AG09319 (cell line): ENCODE results near the gene CLEC2L.

Experiments
- DNase-seq: peaks from one replicate; pipeline ENCODE4 v3.0.0-alpha.2; 2010; ENCODE audit warnings: low read depth; ENCODE audit errors: extremely low read depth
- TF ChIP-seq, protein P1 (sequence below): IDR thresholded peaks from 2 replicates; pipeline ENCODE4 v1.5.1; 2011; ENCODE audit warnings: low read depth, mild to moderate bottlenecking, inconsistent platforms, low read length, moderate library complexity

CLEC2L gene

DNA sequence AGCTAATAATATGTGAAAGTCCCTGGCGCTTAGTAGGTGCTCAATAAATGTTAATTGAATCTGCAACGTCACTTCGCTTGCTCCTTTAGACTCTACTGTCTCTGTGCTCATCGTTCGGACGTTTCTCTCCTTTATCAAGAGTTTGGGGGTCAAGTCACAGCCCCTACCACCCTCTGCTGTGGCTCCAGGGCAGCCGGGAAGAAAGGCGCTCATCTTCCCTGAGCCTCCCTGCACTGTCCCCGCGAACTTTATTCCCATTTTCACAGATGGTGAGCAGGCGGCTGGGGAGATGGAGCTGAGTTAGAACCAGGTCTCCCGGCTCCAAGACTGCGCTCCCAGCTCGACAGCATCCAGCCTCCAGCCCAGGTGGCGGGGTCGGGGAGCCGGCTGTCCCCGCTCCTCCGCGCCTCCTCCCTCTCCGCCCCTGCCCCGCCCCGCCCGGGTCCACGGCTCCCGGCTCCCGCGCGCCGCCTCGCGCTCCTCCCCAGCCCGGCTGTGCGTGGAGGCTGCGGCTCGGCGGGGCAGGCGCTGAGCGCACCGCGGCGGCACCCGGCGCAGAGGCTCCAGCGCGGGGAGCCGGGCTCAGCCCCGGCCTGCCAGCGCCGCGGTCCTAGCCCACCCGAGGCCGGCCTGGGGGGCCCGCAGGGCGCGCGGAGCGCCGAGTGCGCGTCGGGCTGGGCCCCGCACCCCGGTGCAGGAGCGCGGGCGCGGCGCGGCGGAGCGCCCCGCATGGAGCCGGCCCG is at the start of gene CLEC2L:
Gene CLEC2L (plus strand): TSS at position 487 of the 743 bp plus-strand sequence. CDS start 243 bp downstream, at position 730.
- TF ChIP-seq, protein P1, sequence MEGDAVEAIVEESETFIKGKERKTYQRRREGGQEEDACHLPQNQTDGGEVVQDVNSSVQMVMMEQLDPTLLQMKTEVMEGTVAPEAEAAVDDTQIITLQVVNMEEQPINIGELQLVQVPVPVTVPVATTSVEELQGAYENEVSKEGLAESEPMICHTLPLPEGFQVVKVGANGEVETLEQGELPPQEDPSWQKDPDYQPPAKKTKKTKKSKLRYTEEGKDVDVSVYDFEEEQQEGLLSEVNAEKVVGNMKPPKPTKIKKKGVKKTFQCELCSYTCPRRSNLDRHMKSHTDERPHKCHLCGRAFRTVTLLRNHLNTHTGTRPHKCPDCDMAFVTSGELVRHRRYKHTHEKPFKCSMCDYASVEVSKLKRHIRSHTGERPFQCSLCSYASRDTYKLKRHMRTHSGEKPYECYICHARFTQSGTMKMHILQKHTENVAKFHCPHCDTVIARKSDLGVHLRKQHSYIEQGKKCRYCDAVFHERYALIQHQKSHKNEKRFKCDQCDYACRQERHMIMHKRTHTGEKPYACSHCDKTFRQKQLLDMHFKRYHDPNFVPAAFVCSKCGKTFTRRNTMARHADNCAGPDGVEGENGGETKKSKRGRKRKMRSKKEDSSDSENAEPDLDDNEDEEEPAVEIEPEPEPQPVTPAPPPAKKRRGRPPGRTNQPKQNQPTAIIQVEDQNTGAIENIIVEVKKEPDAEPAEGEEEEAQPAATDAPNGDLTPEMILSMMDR, result no peak
- no peak for DNase-seq

DNA sequence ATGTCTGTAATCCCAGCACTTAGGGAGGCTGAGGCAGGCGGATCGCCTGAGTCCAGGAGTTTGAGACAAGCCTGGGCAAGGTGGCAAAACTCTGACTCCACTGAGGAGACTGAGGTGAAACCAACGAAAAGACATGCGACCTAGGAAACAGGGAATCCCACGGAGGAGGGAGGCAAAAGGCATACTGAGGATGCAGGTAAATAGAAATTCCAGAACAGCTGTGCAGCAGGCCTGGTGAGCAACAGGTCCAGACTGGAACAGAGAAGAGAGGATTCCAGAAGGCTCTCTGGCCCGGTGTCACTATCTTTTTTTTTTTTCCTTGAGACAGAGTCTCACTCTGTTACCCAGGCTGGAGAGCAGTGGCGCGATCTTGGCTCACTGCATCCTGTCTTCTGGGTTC is 47.3 kb upstream of the CLEC2L start:
- TF ChIP-seq, protein P1, result no peak

DNA sequence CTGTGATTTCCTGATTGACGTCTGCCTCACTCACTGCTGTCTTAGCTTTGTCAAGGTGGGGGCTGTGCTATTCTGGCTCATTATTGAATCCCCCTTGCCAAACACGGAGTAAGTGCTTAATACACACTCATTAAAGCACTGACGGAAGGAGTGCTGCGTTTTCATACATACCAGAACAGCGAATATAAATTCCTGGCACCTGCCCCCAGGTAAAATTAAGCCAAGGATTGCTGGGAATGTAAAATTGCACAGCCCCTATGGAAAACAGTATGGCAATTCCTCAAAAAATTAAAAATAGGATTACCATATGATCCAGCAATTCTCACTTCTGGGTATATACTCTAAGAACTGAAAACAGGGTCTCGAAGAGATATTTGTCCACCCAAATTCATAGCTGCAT is 46.6 kb upstream of the CLEC2L start:
- TF ChIP-seq, protein P1, result no peak
- DNase-seq, result no peak

More for the DNA sequence above, 47.3 kb upstream of the CLEC2L start:
- DNase-seq, result no peak

DNA sequence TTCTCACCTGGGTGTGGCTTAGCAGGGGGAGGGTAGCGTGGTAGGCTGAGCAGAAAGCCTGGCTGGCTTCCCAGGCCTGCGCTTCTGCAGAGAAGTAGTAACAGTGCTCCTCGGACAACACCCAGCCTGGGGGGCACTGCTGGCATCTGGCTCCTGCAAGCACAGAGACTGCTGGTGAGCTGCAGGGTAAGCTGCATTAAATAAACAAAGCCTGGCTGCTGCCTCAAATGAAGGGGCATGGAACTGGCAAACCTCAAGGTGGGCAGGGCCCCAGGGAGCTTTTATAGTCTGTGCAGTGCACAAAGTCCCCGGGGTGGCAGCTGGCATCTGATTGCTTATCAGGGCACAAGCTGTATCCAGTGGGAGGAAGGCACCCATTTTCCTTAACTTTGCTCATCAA is 43.9 kb upstream of the CLEC2L start:
- DNase-seq, result no peak
- TF ChIP-seq, protein P1, result no peak

DNA sequence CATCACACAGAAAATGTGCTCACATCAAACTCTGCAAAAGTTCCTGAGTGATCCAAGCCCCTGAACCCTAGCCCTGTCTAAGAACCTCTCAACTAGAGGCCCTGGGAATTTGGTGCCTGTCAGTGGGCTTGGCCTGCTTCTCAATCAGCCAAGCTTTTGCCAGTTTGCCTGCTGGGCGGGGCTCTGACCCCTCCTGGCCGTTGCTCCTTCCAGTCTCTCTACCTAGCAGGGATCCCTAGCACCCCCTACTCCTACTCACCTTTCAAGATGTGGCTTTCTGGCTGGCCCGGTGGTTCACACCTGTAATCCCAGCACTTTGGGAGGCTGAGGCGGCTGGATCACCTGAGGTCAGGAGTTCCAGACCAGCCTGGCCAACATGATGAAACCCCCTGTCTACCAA is 42.1 kb upstream of the CLEC2L start:
- DNase-seq, result no peak
- TF ChIP-seq, protein P1, result no peak

DNA sequence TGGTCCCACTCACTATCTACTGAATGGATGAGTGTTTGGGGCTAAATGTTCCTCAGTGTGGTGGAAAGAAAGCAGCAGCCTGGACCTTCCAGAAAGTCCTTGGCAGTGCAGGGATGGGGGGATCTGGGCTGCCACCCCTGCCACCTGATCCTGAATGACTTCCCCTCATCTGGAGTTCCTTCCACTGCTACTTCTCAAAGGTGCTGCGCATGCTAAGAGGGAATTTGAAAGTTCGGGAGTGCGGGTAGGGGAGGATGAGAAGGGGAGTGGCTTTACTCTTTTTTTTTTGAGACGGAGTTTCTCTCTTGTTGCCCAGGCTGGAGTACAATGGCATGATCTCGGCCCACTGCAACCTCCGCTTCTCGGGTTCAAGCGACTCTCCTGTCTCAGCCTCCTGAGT is 41.4 kb upstream of the CLEC2L start:
- DNase-seq, result no peak
- TF ChIP-seq, protein P1, result no peak

DNA sequence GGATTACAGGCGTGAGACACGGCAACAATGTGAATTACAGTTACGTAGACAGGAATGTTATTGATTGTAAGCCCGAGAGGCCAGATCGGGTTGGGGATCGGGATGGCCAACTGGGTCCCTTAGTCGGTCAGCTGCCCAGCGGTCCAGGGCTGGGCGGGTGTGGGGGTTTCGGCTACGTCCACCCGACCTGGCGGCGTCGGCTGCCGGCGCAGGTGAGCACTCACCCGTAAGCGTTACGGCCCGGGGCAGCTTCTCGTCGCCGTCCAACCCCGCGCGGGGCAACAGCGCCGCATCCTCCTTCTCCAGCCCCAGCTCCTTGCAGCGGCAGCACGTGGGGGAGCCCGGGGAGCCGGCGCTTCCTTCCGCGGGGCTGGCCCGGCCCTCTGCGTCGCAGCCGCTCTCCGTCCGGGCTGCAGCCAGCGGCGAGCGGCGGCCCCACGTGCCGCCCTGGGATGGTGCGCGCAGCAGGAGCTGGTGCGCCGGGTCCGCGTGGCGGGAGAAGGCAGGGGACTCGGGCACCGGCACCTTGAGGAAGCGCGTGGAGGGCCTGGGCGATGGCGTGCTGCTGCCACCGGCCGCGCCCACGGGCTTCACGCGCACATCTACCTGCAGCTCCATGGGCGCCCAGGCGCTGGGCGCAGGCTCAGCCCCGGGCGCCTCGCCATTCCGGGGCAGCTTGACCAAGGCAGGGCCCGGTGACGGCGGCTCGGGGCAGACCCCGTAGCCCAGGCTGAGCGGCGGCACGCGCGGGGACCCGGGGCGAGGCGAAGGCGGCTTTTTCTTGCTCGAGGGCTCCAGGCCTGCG is 40.6 kb upstream of the CLEC2L start:
- TF ChIP-seq, protein P1, result no peak
- DNase-seq, result no peak
